ENCODE measurements around the gene PYCR2.

PYCR2 gene

GRCh38 chr1:225876900-225877510 lies 47.0 kb downstream of the PYCR2 start:
- DNase-seq (ENCODE audit: low read depth): no peak

- DNase-seq (ENCODE audit: low read depth): no peak
Observed at GRCh38 chr1:225875044-225875815, 48.8 kb downstream of the PYCR2 start.

- DNase-seq (ENCODE audit: low read depth): no peak
Observed at GRCh38 chr1:225874431-225874830, 49.6 kb downstream of the PYCR2 start.

DNA sequence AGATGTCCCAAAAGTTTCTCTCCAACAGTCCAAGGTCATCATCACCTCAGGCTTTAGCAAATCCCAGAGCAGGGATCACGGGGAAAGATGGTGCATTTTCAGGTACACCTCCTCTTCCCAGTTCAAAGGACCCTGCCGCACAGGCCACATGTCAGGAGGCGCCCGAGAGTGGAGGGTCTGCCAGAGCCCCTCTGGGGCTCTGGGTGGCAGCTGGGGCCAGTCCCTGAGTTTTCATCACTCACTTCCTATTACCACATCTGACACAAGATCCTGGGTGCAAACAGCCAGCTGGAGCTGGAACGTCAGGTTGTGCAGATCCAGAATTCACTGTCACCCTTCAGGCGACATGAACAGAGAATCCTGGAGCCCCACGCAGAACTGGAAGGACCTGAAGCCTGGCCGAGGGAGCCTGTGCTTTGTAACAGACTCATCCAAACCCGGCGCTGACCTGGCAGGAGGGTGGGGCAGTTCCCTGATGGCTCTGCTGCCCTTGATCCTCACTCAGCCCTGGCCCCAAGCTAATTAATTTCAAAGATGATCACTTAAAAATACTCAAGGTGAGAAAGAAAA lies 50.7 kb downstream of the PYCR2 start:
- DNase-seq (ENCODE audit: low read depth): no peak

- DNase-seq (ENCODE audit: low read depth): no peak
Observed at GRCh38 chr1:225872075-225872430, 52.0 kb downstream of the PYCR2 start.

DNA sequence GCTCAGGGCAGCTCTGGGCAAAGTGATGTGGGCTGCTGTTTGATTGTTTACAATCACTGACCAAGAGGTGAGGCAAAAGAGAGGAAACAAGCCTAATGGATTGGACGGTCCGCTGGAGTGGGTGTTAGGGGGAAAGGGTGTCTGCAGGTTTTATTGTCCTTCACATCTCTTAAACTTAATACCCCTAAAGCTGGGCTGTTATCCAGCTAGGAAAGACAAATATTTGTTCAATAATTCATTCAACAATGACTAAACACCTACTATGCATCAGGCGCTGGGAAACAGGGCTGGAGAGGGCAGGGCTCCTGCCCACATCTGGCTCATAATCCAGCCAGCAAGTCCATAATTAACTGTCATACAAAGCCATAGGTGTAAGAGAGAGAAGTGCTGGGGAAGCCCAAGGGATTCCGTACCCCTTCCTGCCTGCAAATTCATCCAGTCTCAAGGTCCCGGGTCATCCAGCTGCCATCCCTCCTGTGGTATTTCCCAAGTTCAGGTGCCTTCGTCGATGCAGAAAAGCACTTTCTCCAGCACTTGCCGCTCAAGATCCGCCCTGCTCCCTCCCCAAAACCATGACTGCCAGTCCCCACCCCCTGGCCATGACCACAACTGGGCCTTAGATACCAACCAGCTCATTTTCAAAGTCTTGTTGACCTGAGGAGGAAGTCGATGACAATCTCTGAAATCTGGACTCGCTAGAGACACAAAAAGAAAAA lies 52.5 kb downstream of the PYCR2 start:
- DNase-seq (ENCODE audit: low read depth): no peak

- DNase-seq (ENCODE audit: low read depth): no peak
Observed at GRCh38 chr1:225870911-225871310, 53.1 kb downstream of the PYCR2 start.
